GM18517 (cell line): ENCODE results near the gene TRAPPC10.

ENCODE experiments used
- ATAC-seq: cut with Tn5 transposase; IDR thresholded peaks from one replicate; pipeline ENCODE4 v1.9.1; 2021; ENCODE audit warnings: mild to moderate bottlenecking, moderate library complexity; ENCODE audit not compliant: unreplicated experiment

TRAPPC10 gene

GRCh38 chr21:44029460-44030087 is 17.5 kb downstream of the TRAPPC10 start:
- ATAC-seq: no peak

- ATAC-seq: no peak
These were observed 23.1 kb downstream of the TRAPPC10 start for GRCh38 chr21:44035244-44035643.

- ATAC-seq: no peak
These were observed 26.0 kb downstream of the TRAPPC10 start for GRCh38 chr21:44038063-44038462.

- ATAC-seq: no peak
These were observed 27.7 kb downstream of the TRAPPC10 start for GRCh38 chr21:44039828-44040227.

- no peak for ATAC-seq
These were observed 31.5 kb downstream of the TRAPPC10 start for GRCh38 chr21:44043613-44044012.

- no peak for ATAC-seq
These were observed 34.6 kb downstream of the TRAPPC10 start for GRCh38 chr21:44046734-44047133.

GRCh38 chr21:44047996-44048560 is 36.0 kb downstream of the TRAPPC10 start:
- ATAC-seq: no peak

- no peak for ATAC-seq
These were observed 37.1 kb downstream of the TRAPPC10 start for GRCh38 chr21:44049182-44049581.

GRCh38 chr21:44049606-44050005 is 37.5 kb downstream of the TRAPPC10 start:
- ATAC-seq: no peak

GRCh38 chr21:44050276-44050675 is 38.2 kb downstream of the TRAPPC10 start:
- no peak for ATAC-seq

- no peak for ATAC-seq
These were observed 39.4 kb downstream of the TRAPPC10 start for GRCh38 chr21:44051462-44051941.

- no peak for ATAC-seq
These were observed 40.1 kb downstream of the TRAPPC10 start for GRCh38 chr21:44052071-44052829.

GRCh38 chr21:44052830-44053226 is 40.7 kb downstream of the TRAPPC10 start:
- ATAC-seq: no peak

GRCh38 chr21:44053567-44053966 is 41.5 kb downstream of the TRAPPC10 start:
- ATAC-seq: no peak

GRCh38 chr21:44054710-44055109 is 42.6 kb downstream of the TRAPPC10 start:
- ATAC-seq: no peak

GRCh38 chr21:44057055-44057454 is 44.9 kb downstream of the TRAPPC10 start:
- ATAC-seq: no peak

- no peak for ATAC-seq
These were observed 46.0 kb downstream of the TRAPPC10 start for GRCh38 chr21:44057960-44058651.

- ATAC-seq: no peak
These were observed 46.5 kb downstream of the TRAPPC10 start for GRCh38 chr21:44058652-44058964.

GRCh38 chr21:44058981-44059380 is 46.9 kb downstream of the TRAPPC10 start:
- no peak for ATAC-seq

GRCh38 chr21:44059710-44060109 is 47.6 kb downstream of the TRAPPC10 start:
- no peak for ATAC-seq

- ATAC-seq: no peak
These were observed 50.3 kb downstream of the TRAPPC10 start for GRCh38 chr21:44062380-44062779.
